ENCODE results near the gene PSORS1C1.

The PSORS1C1 gene

DNA sequence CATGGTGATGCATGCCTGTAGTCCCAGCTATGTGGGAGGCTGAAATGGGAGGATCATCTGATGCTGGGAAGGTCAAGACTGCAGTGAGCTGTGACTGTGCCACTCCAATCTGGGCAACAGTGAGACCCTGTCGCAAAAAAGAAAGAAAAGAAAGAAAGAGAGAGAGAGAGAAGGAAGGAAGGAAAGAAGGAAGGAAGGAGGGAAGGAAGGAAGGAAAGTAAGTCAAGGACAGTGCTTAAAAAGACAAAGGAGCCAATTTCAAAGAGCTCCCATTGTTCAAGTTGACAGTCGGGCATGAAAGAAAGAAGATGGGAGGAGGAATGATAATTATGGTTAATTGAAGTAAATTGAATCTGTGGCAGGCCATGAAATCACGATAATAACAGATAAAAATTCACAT lies 18.4 kb upstream of the PSORS1C1 start:
- no peak for DNase-seq (ENCODE audit: low spot score)

DNA sequence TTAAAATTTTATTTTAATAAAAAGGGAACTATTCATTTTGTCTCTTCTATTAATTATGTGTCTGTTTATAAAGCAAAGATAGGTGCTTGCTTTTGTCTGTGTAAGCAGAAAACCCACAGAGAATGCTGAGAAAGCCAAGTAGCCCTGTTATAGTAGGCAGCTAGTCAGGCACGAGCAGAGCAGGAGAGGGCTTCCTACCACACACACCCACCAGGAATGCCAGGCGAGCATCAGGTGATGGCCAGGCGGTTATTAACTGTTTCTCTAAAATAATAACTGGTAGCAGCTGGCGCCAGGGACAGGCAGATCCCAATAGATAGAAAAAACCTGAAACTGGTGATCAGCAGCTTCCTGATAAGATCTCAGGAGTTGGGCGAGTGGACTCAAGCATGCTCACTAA lies 17.9 kb upstream of the PSORS1C1 start:
- no peak for DNase-seq (ENCODE audit: low spot score)

DNA sequence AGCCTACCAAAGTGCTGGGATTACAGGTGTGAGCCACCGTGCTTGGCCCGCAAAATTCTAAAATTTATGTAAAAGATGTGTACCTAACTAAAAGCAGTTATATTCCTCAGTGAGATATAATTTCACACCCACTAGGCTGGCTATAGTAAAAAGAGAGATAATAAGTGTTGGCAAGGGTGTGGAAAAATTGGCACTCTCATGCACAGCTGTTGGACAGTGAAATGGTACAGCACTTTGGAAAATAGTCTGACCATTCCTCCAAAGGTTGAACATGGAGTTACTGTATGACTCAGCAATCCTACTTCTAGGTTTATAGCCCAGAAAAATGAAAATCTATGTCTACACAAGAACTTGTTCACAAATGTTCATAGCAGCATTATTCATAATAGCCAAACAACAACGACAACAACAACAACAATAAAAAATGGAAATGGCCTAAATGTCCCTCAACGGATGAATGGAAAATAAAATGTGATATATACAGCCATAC lies 16.1 kb upstream of the PSORS1C1 start:
- DNase-seq (ENCODE audit: low spot score): no peak

DNA sequence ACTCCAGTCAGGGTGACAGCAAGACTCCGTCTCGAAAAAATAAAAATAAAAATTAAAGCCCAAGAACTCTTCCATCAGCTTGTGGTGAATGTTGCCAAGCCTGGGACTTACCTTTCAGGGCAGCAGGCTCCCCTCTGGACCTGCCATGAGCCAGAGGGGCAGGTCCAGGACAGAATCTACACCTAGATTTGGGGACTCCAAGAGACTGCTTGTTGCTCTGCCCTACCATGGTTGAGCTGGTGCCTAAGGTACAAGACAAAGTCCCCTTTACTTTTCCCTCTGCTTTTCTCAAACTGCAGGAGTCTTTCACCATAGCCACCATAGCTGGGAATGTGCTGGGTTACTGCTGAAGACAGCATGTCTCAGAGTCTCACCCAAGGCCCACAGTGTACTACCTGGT lies 11.5 kb upstream of the PSORS1C1 start:
- DNase-seq (ENCODE audit: low spot score): no peak

DNA sequence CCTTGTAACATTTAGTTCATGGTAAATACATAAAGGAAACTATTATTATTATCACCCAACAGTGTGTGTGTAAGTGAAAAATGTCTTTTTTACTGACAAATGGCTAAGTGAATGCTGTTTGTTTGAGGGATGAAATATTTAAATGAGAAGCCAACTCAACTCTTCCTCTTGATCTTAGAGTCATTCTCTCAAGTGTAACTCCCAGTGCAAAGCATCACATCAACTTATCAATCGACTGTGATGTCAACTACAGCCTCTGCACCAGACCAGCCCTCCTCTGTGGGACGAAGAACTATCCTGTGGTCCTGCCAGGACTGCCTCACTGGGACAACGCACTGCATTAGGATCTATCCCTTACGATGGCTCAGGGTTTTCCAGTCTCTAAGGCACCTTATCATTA lies 7.5 kb upstream of the PSORS1C1 start:
- no peak for DNase-seq (ENCODE audit: low spot score)

DNA sequence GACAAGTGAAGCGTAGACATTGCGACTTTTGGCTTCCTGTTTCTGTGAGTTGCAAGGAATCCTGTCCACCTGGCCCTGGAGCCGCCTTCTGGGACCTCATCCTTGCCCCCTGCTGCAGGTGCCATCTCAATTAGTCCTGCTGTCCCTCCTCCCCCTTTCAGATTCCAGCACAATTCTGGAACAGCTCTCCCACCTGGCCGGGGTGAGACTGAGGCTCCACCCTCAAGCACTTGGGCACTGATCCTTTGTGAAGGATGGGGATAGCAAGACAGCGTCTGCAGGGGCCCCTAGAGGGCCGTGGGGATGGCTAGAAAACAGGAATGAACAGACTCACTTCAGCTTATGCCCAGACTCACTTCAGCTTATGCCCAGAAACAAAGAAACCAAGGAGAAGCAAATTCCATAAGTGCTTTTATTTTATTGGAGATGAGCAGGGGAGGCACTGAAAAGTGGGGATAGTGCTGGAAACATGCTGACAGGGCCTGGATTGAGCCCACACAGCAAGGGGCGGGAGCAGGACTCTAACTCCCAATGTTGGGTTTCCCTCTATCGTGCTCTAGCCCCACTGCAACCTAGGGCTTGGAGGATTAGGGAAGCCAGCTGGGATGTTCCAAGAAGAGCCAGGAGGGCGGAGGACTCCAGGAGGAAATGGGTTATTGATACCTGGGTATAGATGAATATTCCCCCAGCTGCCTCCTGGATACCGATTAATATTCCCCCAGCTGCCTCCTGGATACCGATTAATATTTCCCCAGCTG lies 3.6 kb upstream of the PSORS1C1 start:
- DNase-seq (ENCODE audit: low spot score): no peak

DNA sequence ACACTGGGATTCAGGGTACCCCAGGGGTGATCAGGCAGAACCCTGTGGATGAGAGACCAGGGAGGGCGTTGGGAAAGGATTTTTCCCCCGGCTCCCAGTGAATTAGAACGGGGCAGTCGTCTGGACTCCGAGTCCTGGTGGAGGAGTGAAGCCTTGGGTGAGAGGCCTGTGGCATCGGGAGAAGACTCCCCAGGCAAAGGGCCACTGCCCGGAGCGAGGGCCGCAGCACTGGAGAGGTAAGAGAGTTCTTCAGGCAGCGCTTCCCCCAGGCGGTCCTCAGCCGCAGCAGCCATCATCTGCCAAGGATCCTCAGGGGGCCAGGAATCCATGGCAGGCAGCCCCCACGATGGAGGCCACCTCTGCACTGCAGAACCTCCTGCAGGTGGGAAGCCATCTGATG lies 2.9 kb upstream of the PSORS1C1 start:
- no peak for DNase-seq (ENCODE audit: low spot score)

DNA sequence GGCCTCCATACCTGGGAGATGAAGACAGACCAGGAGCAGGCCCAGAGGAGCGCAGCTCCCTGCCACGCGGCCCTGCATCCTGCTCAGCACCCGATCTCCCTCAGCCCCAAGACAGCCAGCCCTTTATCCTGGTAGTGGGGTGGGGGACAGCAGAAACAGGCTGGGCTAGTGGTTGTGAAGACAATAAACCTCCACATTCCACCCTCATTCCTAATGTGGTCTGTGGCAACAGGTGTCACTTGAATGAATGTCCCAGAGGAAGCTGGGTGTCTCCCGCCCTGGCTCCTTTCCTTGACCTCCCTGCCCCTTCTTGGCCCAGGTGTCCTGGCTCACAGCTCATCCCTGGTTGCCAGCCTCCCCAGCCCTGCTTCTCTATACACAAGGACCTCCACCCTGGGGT lies 2.1 kb upstream of the PSORS1C1 start, which contains the start of gene C6orf15:
TSS of gene C6orf15 (minus strand) at position 98 of the 400 bp plus-strand sequence. CDS start at position 78, 20 bp downstream.
- DNase-seq (ENCODE audit: low spot score): no peak

DNA sequence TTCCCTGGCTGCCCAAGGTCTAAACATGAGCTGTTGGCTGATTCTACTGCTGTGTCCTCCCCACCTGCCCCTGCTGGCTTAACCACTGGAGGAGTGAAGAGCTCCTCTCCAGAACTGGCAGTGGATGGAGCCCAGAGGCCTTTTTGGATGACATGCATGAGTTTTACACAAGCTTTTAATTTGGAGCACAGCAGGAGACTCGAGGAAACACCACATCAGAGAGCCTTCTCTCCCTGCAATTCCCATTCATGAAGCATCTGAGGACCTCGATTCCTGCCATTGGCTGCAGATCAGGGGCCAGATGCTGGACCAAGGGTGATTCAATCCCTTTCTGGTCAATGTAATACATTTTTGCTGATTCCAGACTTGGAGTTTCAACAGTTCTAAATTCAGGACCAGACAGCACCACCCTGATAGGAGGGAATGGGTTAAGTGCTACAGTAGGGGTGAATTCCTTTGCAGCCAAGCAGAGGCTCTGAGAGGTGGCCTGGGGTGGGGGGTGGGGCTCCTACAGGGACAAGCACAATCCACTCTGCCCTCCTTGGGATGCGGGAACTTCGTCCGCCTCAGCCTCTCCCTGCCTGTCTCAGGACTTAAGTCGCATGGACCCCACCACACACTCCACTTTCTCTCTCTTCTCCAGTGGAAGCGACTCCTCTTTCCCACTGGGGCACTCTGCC lies 599 bp upstream of the PSORS1C1 start:
- DNase-seq (ENCODE audit: low spot score): no peak

DNA sequence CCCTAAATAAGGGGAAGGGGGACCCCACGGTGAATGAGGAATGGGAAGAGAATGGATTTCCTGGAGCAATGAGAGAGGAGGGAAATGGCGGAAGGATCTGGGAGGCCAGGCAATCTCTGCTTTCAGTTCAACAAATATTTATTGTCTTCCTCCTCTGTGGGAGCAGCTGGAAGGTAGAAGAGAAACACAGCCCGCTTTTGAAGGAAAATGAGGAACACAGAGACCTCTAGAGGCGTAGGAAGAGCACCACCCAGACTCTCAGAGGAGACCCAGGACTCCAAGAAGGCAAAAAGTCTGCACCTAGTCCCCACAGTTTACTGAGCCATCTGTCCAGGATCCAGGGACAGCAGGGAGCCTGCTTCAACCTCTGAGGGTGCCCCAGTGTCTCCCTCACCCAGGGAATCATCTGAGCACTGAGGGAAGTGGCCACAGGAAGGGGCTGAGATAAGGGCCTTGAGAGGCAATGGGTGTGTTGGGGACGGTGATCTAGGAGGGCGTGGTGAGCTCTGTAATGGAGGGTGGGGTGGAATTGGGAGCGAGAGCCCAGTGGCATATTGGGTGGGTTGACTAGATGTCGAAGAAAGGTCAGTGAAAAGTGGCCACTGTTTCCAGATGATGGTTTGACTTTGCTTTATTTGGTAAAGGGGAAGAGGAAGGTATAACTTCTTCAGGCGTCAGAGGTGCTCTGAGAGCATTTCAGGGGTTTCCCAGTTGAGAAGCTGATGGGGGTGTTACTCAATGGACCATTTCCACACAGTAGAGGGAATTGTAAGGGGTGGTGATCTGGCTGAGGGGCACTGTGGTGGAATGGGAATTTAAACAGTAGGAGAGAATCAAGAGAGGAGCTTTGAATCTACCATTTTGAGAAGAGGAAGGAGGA lies 610 bp downstream of the PSORS1C1 start:
- DNase-seq (ENCODE audit: low spot score): no peak

DNA sequence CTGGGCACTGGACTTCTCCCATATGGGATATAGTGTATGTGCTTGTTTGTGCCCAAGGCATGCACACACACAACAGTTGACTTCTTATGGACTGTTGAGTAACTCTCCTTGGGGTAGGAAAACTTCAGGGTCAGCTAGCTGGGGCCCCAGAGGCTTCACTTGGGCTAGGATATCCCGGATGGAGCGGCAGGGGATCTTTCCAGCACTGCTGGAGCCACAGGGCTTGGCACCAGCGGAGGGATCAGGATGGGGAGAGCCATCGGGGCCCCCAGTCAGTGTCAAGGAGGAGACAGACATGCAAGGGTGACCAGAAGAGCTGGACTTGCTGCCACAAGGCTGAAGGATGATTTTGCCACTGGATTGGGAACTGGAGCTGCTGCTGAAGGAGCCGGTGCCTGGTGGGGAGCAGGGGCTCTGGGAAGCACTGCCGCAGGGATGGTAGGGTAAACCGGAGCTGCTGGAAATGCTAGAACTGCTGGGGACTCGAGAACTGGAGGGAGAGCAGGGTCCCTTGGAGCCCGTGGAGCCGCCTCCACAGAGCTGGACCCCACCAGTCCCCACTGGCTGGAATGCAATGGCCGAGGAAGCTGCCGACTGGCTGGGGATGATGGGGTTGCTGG lies 1.5 kb downstream of the PSORS1C1 start:
- no peak for DNase-seq (ENCODE audit: low spot score)

DNA sequence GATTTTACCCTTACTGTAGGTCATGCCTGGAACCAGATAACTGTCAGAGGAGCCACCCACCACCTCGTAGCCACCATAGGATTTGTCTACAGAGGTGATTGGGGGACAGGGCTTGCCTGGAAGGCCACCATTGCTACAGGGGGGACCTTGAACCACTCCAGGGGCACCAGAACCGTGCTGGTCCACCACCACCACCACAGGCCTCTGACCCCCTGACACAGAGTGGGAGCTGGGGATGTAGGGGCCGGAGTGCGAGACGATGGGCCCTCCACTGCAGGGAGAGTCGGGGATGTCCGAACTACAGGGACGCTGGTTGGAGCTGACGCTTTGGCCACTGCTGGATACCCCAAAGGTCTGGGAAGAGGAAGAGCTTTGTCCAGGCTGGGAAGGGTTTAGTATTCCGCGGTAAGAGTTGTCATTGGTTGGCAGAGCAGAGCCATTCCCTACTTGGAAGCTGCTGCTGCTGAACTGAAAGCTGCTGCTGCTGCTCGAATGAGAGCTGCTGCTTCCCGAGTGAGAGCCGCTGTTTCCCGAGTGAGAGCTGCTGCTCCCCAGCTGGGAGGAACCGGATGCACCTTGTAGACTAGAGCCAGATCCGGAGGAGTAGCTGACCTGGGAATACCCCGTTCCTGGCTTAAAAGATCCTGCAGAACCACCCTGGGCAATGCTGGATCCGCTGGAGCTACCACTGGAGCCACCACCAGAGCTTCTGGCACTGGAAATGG lies 2.2 kb downstream of the PSORS1C1 start:
- no peak for DNase-seq (ENCODE audit: low spot score)

DNA sequence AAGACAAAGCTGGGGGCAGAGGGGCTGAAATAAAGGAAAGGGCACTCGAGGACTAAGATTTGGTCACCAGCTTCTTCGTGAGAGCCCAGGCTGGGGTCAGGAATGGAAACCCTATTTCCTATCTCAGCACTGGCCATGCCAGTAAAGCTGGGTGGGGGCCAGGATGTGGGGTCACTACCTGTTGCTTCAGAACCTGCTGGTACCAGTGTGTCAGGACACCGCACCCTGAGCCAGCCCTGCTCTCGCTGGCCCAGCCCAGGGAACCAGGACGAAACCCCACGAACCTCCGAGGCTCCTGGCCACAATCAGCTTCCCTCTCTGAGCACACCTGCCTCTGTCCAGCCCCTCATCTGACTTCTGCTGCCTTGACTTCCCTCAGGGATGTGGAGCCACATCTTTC lies 3.6 kb downstream of the PSORS1C1 start:
- no peak for DNase-seq (ENCODE audit: low spot score)

DNA sequence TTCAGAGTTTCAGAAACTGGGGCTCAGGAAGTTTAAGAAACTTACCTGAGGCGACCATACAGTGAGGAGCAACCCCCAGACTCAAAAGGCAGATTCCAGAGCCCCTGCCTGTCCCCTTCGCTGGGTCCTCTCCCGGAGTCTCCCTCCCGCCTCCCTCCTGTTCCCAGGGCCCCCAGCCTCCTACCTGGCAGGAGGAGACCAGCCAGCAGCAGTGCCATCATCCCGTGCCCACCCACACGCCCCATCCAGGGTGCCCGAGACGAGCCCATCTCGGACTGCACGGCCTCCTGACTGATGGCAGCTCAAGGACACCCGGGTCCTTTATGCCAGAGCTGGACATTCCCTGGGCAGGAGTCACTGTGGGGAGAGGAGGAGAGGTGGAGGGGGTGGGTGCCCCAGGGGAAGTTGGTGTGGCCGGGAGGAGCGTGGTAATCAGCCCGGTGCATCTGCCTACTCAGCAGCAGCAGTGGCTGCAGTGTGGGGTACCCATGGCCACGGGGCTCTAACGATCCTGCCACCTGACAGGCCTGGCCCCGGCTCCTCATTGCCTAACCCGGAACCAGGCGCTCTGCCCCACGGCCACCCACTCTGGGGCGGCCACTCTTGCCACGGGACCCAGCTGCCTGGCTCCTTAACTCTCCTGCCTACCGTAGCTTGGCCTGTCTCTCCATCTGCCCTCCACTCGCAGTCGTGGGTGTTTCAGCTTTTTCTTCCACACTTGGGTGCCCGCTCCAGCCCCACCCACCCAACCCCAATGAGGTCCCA lies 5.7 kb downstream of the PSORS1C1 start, which contains the start of gene CDSN:
TSS of gene CDSN (minus strand) at position 296 of the 765 bp plus-strand sequence. CDS start at position 269, 27 bp downstream.
- DNase-seq (ENCODE audit: low spot score): no peak

DNA sequence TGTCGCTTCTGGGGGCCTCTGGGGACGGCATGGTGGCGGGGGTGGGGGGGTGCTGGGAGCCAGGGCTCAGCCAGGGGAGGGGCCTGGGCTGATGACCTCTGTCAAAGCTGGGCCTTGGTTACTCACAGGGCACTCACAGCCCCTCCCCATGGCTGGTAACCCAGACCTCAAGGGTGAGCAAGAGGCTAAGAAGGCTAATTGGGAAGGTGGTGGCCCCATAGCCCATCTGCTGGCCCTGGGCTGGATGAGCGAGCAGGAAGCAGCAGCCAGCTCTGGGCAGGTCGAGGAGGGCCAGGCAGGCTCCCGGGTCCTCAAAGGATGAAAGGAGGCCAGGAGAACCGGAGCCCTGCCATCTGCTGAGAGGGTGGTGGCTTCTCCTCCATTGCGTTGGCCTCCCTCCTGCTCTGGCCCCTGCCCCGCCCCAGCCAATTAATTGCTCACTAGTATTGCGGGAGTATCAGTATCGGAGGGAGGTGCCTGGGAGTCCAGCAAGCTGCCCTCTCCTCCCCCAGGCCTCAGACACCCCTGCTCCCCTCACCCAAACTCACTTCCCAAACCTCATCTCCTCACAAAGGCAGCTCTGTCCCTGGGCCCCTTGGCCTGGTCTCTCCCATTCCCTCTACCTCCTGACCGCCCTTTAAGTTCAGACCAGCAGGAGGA lies 6.7 kb downstream of the PSORS1C1 start:
- no peak for DNase-seq (ENCODE audit: low spot score)

DNA sequence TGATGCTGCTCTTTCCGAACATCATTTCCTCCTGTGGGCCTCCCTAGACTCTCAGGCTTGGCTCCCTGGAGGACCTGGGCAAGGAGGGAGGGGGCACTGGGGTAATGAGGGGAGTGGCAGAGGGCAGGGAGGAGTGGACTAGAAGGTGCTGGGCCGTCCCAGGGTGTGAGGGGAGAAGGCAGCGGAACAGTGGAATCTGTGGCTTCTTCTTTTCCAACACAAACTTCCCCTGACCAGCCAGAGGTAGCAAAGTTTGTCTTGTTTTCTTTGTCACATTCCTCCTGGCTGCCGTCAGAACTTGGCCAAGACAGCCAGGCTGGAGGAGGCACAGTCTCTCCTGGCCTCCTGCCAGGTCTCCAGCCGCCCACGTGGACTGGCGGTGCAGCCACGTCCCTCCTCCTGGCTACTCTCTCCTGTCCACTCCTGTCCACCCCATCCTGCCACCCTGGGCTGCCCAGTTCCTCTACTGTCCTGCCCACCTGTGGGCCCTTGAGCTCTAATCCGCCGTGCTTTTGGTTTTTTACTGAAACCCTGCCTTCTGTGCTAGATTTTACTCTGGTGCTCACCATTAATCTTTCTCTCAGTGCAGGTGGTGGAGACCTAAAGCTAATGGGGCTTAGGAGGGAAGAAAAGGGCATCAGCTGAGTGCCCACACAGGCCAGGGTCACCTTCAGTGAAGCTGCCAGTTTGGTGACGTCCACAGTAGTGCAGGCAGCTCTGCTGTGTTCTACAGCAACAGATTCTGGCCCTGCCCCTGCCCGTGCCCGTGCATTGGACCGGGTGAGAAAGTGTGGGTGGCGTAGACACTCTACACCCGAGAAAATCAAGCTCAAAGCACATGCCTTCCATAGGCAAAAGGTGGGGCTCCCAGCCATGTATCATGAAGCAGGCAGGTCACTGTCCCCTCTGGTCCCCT lies 8.4 kb downstream of the PSORS1C1 start:
- DNase-seq (ENCODE audit: low spot score): no peak

DNA sequence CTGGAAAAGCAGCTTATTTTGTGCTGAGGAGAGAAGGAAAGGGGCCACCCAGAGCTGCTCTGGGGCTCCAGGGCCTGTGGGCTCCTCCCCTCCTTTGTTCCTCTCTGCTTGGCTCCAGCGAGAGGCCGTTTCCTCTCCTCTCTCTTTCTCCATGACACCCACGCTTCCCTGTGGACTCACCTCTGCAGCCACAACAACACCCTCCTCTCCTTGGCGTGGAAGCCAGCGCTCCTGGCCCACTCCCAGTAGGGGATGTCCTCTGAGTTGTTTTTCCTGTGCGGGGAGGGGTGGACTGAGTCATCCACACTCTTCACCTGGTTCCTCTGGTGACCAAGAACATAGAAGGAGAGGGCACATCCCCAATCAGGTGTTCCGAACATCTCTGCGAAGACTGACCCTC lies 10.6 kb downstream of the PSORS1C1 start:
- DNase-seq (ENCODE audit: low spot score): no peak

DNA sequence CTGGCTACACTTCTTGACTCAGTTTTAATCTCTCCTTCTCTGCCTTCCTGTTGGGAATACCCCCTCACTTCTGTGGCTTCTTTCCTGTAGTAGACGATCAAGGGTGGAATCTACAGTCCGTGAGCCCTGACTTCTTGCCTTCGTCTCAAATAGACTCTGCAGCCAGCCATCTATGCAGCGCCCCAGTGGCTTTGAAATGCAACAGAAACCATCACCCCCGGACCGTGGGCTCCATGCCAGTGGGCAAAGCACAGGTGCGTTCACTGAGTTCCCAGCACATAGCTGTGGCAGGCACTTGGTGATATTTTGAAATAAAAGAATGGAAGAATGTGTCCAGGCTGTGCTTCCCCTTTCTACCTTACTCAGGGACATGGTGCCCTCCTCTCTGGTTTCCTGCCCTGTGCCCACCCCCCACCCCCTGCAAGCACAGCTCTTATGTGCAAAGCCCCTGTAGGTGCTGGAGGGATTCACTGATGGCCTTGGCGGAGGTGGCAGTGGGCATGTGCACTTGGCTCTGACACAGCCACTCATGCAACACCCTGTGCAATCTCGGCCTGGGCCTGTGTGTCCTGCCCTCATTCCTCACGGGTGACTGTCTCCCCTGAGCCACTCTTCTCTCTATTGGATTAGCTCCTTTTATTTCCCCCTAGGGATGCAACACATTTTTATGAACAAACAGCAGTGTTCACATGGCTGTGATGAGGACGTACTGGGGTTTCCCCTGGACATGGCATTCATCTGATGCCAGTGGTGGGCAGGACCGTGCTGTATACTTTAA lies 11.2 kb downstream of the PSORS1C1 start:
- no peak for DNase-seq (ENCODE audit: low spot score)

All from hematopoietic multipotent progenitor cell treated with erythropoietin and hydrocortisone succinate and interleukin-3 and kit ligand, for 17 days (in vitro differentiated cells).